ENCODE data around the gene HGFAC.

Gene HGFAC

GRCh38 chr4:3473996-3474765 lies 32.4 kb downstream of the HGFAC start:
- DNase-seq (ENCODE audit: low spot score), result no peak

DNA sequence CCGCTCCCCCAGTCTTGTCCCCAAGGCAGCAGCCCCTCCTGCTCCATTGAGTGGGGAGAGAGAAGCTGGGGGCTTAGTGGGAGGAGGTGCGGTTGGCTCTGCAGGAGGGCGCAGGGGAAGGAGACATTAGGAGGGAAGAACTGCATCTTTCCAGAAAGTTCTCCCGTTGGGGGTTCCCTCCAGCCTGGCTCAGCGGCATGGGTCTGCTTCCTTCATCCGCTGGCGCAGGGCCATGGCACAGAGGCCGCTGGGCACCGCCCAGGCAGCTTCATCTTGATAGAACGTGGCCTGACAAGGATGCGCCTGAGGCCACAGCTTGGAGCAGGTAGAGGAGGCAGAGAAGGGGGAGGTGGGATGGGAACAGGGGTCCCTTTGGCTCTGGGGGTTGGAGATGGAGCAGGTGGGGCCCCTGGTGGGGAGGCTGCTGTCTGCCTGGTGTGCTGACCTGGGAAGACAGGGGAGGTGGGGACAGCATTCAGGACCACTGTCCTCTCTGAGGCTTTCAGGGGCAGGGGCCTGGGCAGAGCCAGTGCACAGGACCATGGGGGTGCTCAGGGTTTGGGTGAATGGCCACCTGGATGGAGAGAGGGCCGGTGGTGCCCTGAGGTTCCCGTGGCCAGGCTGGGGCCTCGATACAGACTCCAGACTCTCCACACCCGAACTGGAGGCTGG lies 33.4 kb downstream of the HGFAC start:
- DNase-seq (ENCODE audit: low spot score), result no peak

DNA sequence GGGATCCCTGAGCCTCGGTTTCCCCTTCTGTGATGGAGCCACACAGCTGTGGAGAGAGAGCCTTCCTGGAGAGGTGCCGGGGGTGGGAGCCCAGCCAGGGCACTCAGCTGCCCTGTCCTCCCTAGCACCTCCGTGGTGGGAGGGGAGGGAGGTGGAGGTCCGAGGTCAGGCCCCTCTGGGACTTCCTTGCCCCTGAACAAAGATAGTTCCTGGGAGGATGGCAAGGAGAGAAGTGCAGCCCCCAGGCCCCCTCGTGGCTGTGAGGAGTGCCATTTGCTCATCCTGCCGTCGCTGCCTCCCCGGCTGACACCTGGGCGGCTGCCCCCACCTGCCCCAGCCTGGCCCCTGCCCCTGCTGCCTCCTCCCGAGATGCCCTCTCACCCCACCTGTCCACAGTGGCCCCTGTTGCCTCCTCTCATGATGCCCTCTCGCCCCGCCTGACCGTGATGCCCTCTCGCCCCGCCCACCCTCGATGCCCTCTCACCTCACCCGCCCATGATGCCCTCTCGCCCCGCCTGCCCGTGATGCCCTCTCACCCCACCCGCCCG lies 34.0 kb downstream of the HGFAC start:
- no peak for DNase-seq (ENCODE audit: low spot score)

GRCh38 chr4:3476341-3476747 lies 34.6 kb downstream of the HGFAC start:
- no peak for DNase-seq (ENCODE audit: low spot score)

- no peak for DNase-seq (ENCODE audit: low spot score)
Measured at GRCh38 chr4:3476936-3477749, 35.4 kb downstream of the HGFAC start.

DNA sequence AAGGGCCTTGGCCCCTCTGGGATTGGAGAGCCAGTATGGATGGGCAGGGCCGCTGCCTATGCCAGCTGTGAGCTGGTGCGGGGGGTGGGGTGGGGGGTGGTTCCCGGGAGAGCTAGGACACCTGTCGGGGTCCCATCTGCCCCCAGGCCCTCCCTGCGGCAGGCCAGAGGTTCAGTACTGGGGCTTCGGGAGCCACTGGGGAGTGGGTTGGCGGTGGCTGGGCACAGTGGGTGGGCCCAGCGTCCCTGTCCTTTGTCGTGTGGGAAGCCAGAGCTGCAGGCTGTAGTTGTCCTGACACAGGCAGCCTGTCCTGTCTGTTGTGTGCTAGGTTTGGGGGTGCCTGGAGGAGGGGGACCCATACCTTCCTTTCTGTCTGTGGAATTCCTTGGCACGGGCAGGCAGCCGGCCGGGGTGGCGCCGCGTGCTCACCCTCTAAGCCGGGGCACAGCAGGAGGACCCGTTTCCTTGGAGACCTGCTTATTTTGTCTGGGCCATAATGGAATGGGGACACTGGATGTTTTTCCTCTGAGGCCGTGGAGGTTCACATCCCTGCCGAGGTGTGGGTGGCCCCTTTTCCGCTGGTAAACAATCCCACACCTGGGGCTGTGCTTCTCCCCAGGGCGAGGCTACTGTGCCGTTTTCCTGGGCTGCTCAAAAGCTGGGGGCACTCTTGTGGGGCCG lies 36.1 kb downstream of the HGFAC start:
- DNase-seq (ENCODE audit: low spot score), result no peak

DNA sequence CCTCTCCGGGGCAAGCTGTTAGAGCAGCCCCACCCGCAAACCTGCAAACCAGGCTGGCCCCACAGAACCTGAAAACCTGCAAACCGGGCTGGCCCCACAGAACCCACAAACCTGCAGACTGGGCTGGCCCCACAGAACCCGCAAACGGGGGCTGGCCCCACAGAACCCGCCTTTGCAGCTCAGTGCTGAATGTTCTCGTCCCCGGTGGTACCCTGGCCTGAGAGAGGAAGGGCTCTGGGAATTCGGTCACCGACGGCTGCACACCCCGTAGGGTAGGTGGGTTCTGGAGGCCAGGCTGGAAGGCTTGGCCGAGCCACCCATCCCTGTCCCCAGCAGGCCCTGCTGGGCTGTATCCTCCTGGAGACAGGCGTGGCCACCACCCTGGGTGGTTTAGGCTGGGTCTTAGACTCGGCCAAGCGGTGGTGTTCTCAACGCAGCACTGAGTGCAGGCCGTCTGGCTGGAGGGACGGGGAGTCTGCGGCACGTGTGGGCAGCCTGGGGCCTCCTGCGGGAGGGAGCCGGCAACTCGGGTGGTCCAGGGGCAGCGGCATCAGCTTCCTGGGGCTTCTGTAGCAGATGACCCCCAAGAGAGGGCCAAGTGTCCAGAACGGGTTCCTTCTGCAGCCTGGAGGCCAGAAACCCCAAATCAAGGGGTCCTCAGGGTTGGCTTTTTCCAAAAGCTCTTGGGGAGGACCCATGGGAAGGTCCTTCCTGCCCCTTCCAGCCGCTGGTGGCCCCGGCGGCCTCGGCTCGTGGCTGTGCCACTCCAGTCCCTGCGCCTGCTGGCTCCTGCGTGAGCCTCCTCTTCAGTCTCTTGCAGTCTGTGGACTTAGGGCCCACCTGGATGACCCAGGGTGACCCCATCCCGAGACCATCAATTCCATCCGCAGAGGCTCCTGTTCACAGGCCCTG lies 36.9 kb downstream of the HGFAC start:
- DNase-seq (ENCODE audit: low spot score), result no peak

- no peak for DNase-seq (ENCODE audit: low spot score)
Measured at GRCh38 chr4:3479358-3480101, 37.8 kb downstream of the HGFAC start.

GRCh38 chr4:3480528-3481112 lies 38.9 kb downstream of the HGFAC start:
- DNase-seq (ENCODE audit: low spot score), result no peak

DNA sequence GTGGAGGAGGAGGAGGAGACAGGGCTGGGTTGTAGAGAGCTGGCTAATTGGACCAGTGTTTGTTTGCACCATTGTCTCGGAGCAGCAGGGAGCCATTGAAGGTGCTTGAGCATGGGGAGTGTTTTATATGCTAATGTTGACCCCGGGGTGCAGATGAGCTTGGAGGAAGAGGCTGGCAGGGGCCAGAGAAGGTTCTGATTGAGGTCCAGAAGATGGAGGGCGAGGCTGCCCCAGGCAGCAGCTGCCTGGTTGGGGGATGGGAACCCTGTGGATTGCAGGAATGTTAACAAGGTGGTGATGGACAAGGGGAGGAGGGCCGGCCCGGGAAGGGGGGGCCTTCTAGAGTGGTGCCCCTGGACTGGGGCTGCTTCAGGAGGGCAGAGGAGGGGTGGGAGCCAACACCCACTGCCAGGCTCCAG lies 39.4 kb downstream of the HGFAC start:
- DNase-seq (ENCODE audit: low spot score), result no peak

DNA sequence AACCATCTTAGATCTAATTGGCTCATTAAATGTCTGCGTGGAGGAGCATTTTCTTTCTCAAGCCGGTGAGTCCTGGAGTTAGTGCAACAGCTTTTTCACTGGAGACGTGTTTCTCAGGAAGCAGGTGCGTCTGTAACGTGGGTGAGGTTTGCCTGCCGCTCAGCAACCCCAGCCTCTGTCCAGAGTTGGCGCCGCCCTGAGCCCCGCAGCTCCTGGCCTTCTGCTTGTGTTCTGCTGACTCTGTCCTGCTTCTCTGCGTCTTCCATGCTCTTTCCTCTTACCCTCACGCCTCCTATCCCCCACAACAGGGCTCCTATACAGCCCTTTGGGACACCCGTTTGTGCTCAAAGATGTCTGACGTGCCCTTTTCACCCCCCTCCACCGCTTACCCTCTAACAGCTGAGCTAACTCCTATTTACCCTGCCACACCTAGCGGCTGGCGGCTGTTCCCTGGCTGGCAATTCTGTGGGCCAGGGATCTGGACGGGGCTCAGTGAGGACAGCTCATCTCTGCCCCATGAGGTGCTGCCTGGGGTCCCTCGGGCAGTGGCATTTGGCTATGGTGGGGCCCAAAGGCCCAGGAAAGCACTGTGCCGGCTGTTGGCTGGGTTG lies 40.1 kb downstream of the HGFAC start:
- no peak for DNase-seq (ENCODE audit: low spot score)

GRCh38 chr4:3482707-3483106 lies 40.9 kb downstream of the HGFAC start:
- no peak for DNase-seq (ENCODE audit: low spot score)

DNA sequence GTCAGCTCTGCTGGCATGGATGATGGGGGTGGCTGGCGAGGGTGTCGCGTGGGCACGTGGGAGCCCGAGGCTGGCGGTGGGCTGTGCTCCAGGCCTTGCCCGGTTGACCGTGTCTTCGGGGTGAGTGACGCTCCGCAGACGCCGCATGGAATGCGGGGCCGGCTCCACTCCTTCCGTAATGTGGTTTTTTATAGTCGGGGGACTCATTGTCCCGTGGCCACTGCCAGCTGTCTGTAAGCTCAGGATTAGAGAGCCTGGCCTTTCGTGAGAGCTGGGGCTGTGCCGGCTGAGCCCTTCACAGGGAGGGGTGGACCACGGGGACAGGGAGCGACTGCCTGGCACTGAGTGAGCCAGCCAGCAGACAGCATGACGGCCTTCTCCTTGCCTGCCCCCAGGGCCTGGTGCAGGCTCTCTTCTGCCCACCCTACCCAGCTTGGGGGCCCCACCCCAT lies 41.7 kb downstream of the HGFAC start:
- DNase-seq (ENCODE audit: low spot score), result no peak

DNA sequence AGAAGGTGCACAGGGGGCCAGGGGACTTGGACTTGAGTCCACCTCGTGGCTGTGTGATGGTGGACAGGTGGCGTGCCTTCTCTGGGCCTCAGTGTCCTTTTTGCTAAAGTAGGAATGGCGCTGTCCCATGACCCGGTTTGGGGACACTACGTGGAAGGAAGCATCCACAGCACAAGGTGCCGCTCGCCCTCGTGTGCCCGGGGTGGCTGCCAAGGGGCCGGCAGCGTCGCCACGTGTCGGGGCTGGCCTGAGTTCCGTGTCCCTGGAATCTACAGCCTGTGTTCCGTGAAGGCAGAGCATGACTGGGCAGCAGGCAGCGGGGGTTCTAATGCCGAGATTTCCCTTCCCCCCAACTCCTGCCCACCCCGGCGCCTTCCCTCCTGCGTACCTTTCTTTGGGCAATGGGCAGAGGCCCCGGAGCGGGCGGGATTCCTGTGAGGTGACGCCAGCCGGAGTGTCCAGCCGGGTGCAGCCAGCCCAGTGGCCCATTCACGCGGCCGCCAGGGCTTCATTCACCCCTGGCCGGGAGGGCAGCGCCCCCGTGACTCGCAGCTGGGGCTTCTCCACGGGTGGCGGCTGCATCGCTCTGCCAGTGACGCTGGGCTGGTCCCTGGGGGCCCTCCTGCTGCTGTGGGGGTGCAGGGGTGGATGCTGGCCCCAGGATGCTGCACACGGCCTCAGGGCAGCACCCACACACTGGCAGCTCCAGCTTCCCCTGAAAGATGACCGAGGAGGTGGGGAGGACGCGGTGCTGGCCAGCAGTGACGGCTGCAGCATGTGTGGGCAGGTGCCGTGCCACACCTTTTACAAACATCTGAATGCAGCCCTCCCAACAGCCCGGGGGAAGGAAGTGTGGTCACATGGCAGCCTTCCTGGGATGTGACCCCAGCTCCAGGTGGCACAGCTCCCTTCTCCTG lies 42.5 kb downstream of the HGFAC start:
- no peak for DNase-seq (ENCODE audit: low spot score)

DNA sequence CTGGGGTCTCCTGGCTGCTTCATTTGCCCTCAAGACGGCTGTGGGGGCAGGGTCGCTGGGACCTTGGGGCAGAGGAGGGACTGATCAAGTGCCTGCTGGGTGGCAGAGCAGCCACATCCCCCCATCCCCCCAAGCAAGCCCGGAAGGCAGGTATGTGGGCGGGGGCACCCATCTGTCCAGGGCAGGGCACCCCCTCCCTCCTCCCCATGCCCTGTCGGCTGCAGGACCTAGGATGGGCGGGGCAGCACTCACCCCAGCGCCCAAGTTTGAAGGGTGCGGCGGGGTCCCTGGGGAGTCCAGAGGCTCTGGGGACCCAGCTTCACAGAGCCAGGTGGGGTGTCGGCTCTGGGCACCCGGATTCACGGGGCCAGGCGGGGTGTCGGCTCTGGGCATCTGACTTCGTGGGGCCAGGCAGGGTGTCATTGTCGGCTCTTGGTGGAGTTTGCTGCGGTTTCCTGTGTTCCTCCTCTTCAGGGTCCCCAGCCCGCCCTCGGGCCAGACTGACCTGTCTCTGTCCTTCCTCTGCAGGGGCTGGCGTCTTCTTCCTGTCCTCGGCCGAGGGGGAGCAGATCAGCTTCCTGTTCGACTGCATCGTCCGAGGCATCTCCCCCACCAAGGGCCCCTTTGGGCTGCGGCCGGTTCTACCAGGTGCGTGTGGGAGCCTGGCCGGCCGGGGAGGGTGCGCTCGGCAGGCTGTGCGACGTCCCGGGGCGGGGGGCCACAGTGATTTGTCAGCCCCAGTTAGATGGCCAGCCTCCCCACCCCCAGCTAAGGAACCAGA lies 43.4 kb downstream of the HGFAC start:
- no peak for DNase-seq (ENCODE audit: low spot score)

DNA sequence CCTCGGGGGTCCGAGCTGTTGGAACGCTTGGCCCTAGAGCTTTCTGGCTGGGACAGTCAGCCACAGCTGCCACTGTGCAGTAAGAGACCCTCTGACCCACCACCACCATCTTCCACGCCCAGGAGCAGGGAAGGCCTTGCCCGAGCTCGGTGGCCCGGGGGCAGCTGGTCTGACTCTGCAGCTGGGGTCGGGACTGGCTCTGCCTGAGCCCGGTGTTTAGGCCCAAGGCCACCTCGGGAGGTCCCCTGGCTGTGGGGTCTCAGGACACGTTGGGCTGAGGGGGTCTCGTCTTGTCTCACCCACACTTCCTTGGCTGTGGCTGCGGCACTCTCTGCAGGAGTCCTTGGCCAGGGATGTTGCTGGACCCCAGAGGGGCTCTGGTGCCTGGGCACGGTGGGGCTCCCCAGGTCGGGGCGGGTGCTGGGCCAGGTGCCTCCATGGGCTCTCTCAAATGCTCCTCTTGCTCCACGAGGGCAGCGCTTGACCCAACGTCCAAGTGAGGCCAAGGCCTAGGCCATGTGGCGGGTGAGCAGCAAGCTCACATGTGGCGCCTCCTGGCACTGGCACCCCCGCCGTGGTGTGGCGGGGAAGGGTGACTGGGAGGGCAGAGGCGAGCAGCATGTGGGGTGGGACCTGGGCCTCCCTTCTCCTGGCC lies 44.2 kb downstream of the HGFAC start:
- no peak for DNase-seq (ENCODE audit: low spot score)
